ENCODE results near the gene ARMC3. TPM values are rescaled to one million over a fixed set of nuclear protein-coding genes. Genes with fewer than 3 reads are reported as not detected.

ARMC3 gene
- total RNA-seq, 1 experiment from 2014 or later = not detected

GRCh38 chr10:23056186-23056579, 128.3 kb downstream of the ARMC3 start:
- Histone ChIP-seq H3K9me3 (ENCODE audit: low read depth, low read length, poor library complexity, severe bottlenecking) (no peaks in the 10 kb centered on the region), H3K4me1 (ENCODE audit: insufficient read depth, low read length, poor library complexity, severe bottlenecking) (peaks cover 39% of the 10 kb centered on the region), H3K27me3 (replicated peaks; ENCODE audit: insufficient read depth, low read depth, low read length, poor library complexity) (no peaks in the 10 kb centered on the region), H3K36me3 (ENCODE audit: insufficient read depth, low read length, poor library complexity, severe bottlenecking) (no peaks in the 10 kb centered on the region), H3K27ac (ENCODE audit: low read depth, low read length, poor library complexity, severe bottlenecking) (peak overlapping the region; percentile 77), H3K4me3 (ENCODE audit: low read depth, low read length, poor library complexity, severe bottlenecking) (peak overlapping the region; percentile 7)
- ChIA-PET CTCF (no interaction called here), POLR2A (ENCODE audit: low non-redundant PET) (no interaction called here)
- TF ChIP-seq EZH2 (IDR thresholded peaks at IDR 0.05; ENCODE audit: borderline replicate concordance, low read depth, low read length, poor library complexity, severe bottlenecking) = no peak
- no peak for TF ChIP-seq CTCF (conservative IDR thresholded peaks at IDR 0.05; ENCODE audit: low read depth, low read length)
- BruUV-seq (replicated peaks) = no TSS peak
- intact Hi-C loops (cut with micrococcal nuclease; ENCODE audit: unreplicated experiment) = no loop called here
- DNase-seq (ENCODE audit: low spot score) = no peak

- no peaks in the 10 kb centered on the region for H3K36me3 ChIP-seq (ENCODE audit: insufficient read depth, low read length, poor library complexity, severe bottlenecking)
- H3K4me3 ChIP-seq (ENCODE audit: low read depth, low read length, poor library complexity, severe bottlenecking) = no peak overlapping the region
- ChIA-PET CTCF (no interaction called here), POLR2A (ENCODE audit: low non-redundant PET) (no interaction called here)
- BruUV-seq (replicated peaks) = no TSS peak
- H3K4me1 ChIP-seq (ENCODE audit: insufficient read depth, low read length, poor library complexity, severe bottlenecking) = peaks cover 31% of the 10 kb centered on the region
- TF ChIP-seq CTCF (conservative IDR thresholded peaks at IDR 0.05; ENCODE audit: low read depth, low read length) (no peak), EZH2 (IDR thresholded peaks at IDR 0.05; ENCODE audit: borderline replicate concordance, low read depth, low read length, poor library complexity, severe bottlenecking) (no peak)
- no peaks in the 10 kb centered on the region for H3K9me3 ChIP-seq (ENCODE audit: low read depth, low read length, poor library complexity, severe bottlenecking)
- DNase-seq (ENCODE audit: low spot score) = no peak
- no peaks in the 10 kb centered on the region for H3K27me3 ChIP-seq (replicated peaks; ENCODE audit: insufficient read depth, low read depth, low read length, poor library complexity)
- H3K27ac ChIP-seq (ENCODE audit: low read depth, low read length, poor library complexity, severe bottlenecking) = no peak overlapping the region
- intact Hi-C loops (cut with micrococcal nuclease; ENCODE audit: unreplicated experiment) = no loop called here
Measured at GRCh38 chr10:23058366-23058765, 130.5 kb downstream of the ARMC3 start.

- no peaks in the 10 kb centered on the region for H3K9me3 ChIP-seq (ENCODE audit: low read depth, low read length, poor library complexity, severe bottlenecking)
- intact Hi-C loops (cut with micrococcal nuclease; ENCODE audit: unreplicated experiment) = loop anchor here (10.0 kb wide), 1 partner anchor 506 kb away; no protein-coding TSS in a partner anchor
- ChIA-PET CTCF (no interaction called here), POLR2A (ENCODE audit: low non-redundant PET) (no interaction called here)
- H3K4me3 ChIP-seq (ENCODE audit: low read depth, low read length, poor library complexity, severe bottlenecking) = no peak overlapping the region
- H3K4me1 ChIP-seq (ENCODE audit: insufficient read depth, low read length, poor library complexity, severe bottlenecking) = peaks cover 18% of the 10 kb centered on the region
- H3K36me3 ChIP-seq (ENCODE audit: insufficient read depth, low read length, poor library complexity, severe bottlenecking) = no peaks in the 10 kb centered on the region
- no peaks in the 10 kb centered on the region for H3K27me3 ChIP-seq (replicated peaks; ENCODE audit: insufficient read depth, low read depth, low read length, poor library complexity)
- no TSS peak for BruUV-seq (replicated peaks)
- TF ChIP-seq CTCF (conservative IDR thresholded peaks at IDR 0.05; ENCODE audit: low read depth, low read length) (no peak), EZH2 (IDR thresholded peaks at IDR 0.05; ENCODE audit: borderline replicate concordance, low read depth, low read length, poor library complexity, severe bottlenecking) (no peak)
- DNase-seq (ENCODE audit: low spot score) = no peak
- no peak overlapping the region for H3K27ac ChIP-seq (ENCODE audit: low read depth, low read length, poor library complexity, severe bottlenecking)
Measured at GRCh38 chr10:23060918-23061317, 133.1 kb downstream of the ARMC3 start.

All from A673 (cell line).